GM23338 (cell line): ENCODE results near the gene PLPP4.

Experiments used
- CTCF ChIP-seq, 2 experiments: fragments of 200-600 bp in 1 of 2; sonication (generic) in 1 of 2; conservative IDR thresholded peaks; 2 replicates each; pipeline versions ENCODE4 v1.5.1 to v1.6.1; 2016 to 2017; ENCODE audit warnings: antibody characterized with exemption in 2 of 2, low read depth in 2 of 2, mild to moderate bottlenecking in 2 of 2, moderate library complexity in 1 of 2
- TF ChIP-seq, protein P1 (sequence below): fragments of 250-450 bp; sonication (Bioruptor Pico); IDR thresholded peaks from 2 replicates; pipeline ENCODE4 v1.5.0; 2020; ENCODE audit warnings: mild to moderate bottlenecking, moderate library complexity

GRCh38 chr10:120483651-120484301, 26.7 kb downstream of the PLPP4 start:
- TF ChIP-seq, protein P1, sequence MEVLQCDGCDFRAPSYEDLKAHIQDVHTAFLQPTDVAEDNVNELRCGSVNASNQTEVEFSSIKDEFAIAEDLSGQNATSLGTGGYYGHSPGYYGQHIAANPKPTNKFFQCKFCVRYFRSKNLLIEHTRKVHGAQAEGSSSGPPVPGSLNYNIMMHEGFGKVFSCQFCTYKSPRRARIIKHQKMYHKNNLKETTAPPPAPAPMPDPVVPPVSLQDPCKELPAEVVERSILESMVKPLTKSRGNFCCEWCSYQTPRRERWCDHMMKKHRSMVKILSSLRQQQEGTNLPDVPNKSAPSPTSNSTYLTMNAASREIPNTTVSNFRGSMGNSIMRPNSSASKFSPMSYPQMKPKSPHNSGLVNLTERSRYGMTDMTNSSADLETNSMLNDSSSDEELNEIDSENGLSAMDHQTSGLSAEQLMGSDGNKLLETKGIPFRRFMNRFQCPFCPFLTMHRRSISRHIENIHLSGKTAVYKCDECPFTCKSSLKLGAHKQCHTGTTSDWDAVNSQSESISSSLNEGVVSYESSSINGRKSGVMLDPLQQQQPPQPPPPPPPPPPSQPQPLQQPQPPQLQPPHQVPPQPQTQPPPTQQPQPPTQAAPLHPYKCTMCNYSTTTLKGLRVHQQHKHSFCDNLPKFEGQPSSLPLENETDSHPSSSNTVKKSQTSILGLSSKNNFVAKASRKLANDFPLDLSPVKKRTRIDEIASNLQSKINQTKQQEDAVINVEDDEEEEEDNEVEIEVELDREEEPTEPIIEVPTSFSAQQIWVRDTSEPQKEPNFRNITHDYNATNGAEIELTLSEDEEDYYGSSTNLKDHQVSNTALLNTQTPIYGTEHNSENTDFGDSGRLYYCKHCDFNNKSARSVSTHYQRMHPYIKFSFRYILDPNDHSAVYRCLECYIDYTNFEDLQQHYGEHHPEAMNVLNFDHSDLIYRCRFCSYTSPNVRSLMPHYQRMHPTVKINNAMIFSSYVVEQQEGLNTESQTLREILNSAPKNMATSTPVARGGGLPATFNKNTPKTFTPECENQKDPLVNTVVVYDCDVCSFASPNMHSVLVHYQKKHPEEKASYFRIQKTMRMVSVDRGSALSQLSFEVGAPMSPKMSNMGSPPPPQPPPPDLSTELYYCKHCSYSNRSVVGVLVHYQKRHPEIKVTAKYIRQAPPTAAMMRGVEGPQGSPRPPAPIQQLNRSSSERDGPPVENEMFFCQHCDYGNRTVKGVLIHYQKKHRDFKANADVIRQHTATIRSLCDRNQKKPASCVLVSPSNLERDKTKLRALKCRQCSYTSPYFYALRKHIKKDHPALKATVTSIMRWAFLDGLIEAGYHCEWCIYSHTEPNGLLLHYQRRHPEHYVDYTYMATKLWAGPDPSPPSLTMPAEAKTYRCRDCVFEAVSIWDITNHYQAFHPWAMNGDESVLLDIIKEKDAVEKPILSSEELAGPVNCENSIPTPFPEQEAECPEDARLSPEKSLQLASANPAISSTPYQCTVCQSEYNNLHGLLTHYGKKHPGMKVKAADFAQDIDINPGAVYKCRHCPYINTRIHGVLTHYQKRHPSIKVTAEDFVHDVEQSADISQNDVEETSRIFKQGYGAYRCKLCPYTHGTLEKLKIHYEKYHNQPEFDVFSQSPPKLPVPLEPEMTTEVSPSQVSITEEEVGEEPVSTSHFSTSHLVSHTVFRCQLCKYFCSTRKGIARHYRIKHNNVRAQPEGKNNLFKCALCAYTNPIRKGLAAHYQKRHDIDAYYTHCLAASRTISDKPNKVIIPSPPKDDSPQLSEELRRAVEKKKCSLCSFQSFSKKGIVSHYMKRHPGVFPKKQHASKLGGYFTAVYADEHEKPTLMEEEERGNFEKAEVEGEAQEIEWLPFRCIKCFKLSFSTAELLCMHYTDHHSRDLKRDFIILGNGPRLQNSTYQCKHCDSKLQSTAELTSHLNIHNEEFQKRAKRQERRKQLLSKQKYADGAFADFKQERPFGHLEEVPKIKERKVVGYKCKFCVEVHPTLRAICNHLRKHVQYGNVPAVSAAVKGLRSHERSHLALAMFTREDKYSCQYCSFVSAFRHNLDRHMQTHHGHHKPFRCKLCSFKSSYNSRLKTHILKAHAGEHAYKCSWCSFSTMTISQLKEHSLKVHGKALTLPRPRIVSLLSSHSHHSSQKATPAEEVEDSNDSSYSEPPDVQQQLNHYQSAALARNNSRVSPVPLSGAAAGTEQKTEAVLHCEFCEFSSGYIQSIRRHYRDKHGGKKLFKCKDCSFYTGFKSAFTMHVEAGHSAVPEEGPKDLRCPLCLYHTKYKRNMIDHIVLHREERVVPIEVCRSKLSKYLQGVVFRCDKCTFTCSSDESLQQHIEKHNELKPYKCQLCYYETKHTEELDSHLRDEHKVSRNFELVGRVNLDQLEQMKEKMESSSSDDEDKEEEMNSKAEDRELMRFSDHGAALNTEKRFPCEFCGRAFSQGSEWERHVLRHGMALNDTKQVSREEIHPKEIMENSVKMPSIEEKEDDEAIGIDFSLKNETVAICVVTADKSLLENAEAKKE (CRISPR knock-in tag), result no peak
- TF ChIP-seq CTCF (conservative IDR thresholded peaks at IDR 0.05; ENCODE audit: low read depth in 2 of 2), result no peak
